Stimulated activated CD4-positive, alpha-beta T cell treated with anti-CD3 and anti-CD28 coated beads, Interleukin-1b, Interleukin-23, amount 100 ng/mL, for 1 hour (primary cell): ENCODE measurements around the gene CLDN6.

ENCODE experiments used
- DNase-seq, 2 donors: peaks; one replicate each; pipeline ENCODE4 v3.0.0-alpha.2; 2020; ENCODE audit warnings: low read depth in 2 of 2

The CLDN6 gene

DNA sequence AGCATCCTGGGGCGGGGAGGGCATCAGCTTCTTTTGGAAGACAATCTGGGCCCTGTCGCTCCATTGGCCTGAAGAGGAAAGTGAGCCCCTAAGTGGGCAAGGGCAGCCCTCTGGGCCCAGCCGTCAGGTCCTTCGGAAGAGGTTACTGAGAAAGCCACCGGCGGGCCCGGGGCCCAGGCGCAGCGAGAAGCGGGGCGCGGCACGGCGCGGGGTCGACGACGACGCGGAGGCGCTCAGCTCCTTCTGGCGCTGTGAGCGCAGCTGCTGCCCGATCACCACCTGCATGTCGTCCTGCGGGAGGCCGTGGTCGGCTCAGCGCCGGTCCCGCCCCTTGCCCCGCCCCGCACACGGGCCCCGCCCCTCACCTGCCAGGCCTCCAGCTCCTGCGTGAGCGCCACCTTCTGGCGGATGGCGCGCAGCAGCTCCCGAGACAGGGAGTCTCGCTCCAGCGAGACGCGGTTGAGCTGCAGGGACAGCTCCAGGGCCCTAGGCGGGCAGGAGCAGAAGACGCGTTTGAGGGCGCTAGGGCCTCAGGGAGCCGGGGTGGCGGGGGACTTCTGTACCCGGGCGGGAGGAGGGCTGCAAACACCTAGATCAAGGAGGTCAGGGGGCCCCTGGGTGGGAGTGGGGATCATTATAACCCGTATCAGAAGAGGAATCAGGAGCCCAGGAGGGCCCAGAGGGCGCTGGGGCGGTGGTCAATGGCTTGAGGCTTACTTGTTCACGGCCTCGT, 10.2 kb upstream of the CLDN6 start:
- DNase-seq: peak; percentile 77 to 83

GRCh38 chr16:3027489-3027795, 9.5 kb upstream of the CLDN6 start:
- DNase-seq: no peak

GRCh38 chr16:3026609-3027488, 8.9 kb upstream of the CLDN6 start:
- no peak for DNase-seq

DNA sequence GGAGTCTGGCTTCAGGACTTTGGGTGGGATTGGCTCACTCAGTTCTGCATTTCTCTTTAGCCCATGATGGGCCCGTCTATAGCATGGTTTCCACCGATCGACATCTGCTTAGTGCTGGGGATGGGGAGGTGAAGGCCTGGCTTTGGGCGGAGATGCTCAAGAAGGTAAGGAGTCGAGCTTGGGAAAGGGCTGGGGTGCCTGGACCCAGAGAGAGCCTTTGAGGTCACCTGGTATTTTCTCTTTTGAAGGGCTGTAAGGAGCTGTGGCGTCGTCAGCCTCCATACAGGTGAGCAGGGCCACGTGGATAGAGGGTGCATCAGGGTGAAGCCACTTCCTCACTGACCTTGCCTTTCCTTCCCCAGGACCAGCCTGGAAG, 8.0 kb upstream of the CLDN6 start:
- DNase-seq: no peak

GRCh38 chr16:3025032-3026002, 7.3 kb upstream of the CLDN6 start:
- DNase-seq: no peak

- peak; percentile 83 to 88 for DNase-seq
These were observed 5.9 kb upstream of the CLDN6 start, which contains the start of the genes HCFC1R1 and THOC6 for GRCh38 chr16:3023669-3024478. TSS of gene HCFC1R1 (minus strand) at chr16:3023942. CDS start at chr16:3023941, 1 bp downstream. TSS of gene THOC6 (plus strand) at chr16:3024035. CDS start at chr16:3024327, 292 bp downstream.

GRCh38 chr16:3023415-3023668, 5.4 kb upstream of the CLDN6 start:
- DNase-seq: no peak

DNA sequence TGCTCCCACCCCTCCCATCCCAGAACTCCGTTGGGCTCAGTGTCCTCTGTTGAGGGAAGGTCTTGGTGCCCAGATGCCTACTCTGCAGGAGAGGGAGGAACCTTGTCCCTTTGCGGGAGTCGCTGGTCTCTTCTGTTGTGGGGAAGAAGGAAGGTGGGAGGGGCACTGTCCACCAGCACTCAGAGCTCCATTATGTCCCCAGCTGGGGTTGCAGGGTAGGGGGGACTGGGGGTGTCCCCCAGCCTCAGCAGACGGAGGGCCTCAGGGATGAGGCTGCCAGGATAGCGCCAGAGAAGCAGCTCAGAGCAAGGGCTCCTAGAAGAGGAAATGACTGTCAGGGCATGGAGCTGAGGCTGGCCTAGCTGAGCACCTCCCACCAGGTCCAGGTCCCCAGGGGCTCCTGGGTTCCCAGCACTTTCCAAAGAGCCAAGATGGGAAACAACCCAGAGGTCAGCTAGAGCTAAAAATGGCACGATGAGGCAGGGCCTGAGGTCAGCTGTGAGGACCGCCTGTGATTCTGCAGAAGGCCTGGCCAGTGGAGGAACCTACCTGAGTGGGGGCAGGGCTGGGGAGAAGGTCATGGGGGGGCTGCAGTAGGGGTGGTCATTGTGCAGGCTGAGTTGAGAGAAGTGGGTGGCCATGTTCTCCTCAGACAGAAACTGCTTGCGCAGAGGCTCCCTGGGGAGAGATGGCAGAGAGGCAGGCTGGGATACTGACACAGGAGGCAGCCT, 4.9 kb upstream of the CLDN6 start:
- no peak for DNase-seq

GRCh38 chr16:3022208-3022683, 4.3 kb upstream of the CLDN6 start:
- peak; percentile 60 to 92 for DNase-seq

- DNase-seq: peak; percentile 56 to 68
These were observed 3.6 kb upstream of the CLDN6 start for GRCh38 chr16:3021449-3022207.

GRCh38 chr16:3020604-3021448, 2.8 kb upstream of the CLDN6 start:
- DNase-seq: peak in 1 of 2 donors; percentile 50

GRCh38 chr16:3020247-3020603, 2.2 kb upstream of the CLDN6 start, which contains the start of gene TNFRSF12A:
TSS of gene TNFRSF12A (plus strand) at chr16:3020368. CDS start at chr16:3020398, 30 bp downstream.
- DNase-seq: no peak

- DNase-seq: no peak
These were observed 1.7 kb upstream of the CLDN6 start for GRCh38 chr16:3019594-3020246.

DNA sequence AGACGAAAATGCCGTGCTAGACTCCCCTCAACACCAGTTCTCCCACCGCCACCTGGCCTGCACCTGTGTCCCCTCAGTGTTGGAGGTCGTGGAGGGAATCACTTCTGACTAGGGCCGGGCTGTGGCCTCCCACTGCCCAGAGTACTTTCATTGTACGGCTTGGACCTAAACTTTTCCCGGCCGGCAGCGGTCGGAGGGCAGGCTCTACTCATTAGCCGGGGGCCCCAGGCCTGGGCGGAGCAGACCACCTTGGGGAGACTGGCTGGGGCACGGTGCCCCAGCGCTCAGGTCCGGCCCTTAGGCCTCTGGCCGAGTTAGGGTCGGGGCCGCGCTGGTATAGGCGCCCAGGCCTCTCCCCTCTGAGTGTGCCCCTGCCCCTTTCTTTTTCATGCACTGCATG, 639 bp downstream of the CLDN6 start:
- no peak for DNase-seq

GRCh38 chr16:3015865-3016521, 2.0 kb downstream of the CLDN6 start:
- DNase-seq: no peak

DNA sequence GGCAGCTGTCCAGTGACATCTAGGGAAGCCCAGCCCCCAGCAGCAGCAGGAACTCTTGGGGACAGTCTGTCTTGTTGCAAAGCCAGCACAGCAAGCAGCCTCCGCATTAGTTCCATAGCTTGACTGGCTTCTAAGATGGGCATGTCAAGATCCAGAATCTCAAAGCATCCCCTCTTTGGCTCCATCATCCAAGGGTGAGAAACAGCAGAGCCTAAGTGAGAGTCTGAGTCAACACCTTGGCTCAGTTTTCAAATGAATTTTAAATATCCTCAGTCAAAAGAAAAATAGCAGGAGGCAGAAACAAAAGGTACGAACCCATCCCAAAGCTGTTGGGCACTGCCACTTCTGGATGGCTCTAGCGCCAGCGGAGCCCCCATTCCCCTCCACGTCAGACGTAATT, 3.0 kb downstream of the CLDN6 start:
- DNase-seq: no peak

GRCh38 chr16:3013998-3014690, 3.8 kb downstream of the CLDN6 start:
- no peak for DNase-seq
